K562 (cell line): Measurements from ENCODE around the gene ECT2L. TPM values are rescaled to one million over a fixed set of nuclear protein-coding genes. Genes with fewer than 3 reads are reported as not detected.

ENCODE experiments used
- E2F8 ChIP-seq: fragments of 450-650 bp; IDR thresholded peaks from 2 replicates; pipeline ENCODE4 v1.7.1; 2018; ENCODE audit warnings: mild to moderate bottlenecking, low read depth; ENCODE audit not compliant: partially characterized antibody
- FOS ChIP-seq: IDR thresholded peaks from 3 replicates; pipeline ENCODE4 v1.6.1; 2011; ENCODE audit not compliant: insufficient read length; ENCODE audit errors: extremely low read depth
- HCFC1 ChIP-seq: IDR thresholded peaks from 2 replicates; pipeline ENCODE4 v1.6.1; 2012; ENCODE audit warnings: low read depth, low read length, improper control_type of control experiment
- NCOA2 ChIP-seq, 2 experiments: fragments of 450-650 bp; IDR thresholded peaks; 2 replicates each; pipeline ENCODE4 v1.6.1; 2018; ENCODE audit warnings: mild to moderate bottlenecking in 2 of 2, moderate library complexity in 1 of 2; ENCODE audit not compliant: partially characterized antibody in 2 of 2
- NFRKB ChIP-seq: fragments of 450-650 bp; IDR thresholded peaks from 2 replicates; pipeline ENCODE4 v1.6.1; 2016; ENCODE audit warnings: low read depth
- PHF8 ChIP-seq: fragments of 200-600 bp; sonication (generic); IDR thresholded peaks from 2 replicates; pipeline ENCODE4 v1.6.1; 2012; ENCODE audit warnings: mixed run types, mild to moderate bottlenecking, inconsistent platforms, low read length, moderate library complexity, borderline replicate concordance
- POU5F1 ChIP-seq: fragments of 150-350 bp; IDR thresholded peaks from 2 replicates; pipeline ENCODE4 v1.6.1; 2014; ENCODE audit warnings: borderline replicate concordance, low read length, low read depth, mild to moderate bottlenecking; ENCODE audit not compliant: partially characterized antibody
- RBFOX2 ChIP-seq: fragments of 200-400 bp; formaldehyde crosslinking; IDR thresholded peaks from 2 replicates; pipeline ENCODE4 v1.6.1; 2017; ENCODE audit warnings: low read depth, mild to moderate bottlenecking, low read length, moderate library complexity
- SMAD1 ChIP-seq: fragments of 150-350 bp; IDR thresholded peaks from 2 replicates; pipeline ENCODE4 v1.6.1; 2014; ENCODE audit warnings: low read length, low read depth; ENCODE audit not compliant: partially characterized antibody
- STAT6 ChIP-seq: sonication (generic); formaldehyde crosslinking; IDR thresholded peaks from 2 replicates; pipeline ENCODE4 v1.8.1; 2023; ENCODE audit warnings: mild to moderate bottlenecking, missing genetic modification reagents
- YY1 ChIP-seq, 3 experiments: IDR thresholded peaks; 2 replicates each; pipeline ENCODE4 v1.6.1; 2011; ENCODE audit warnings: low read length in 2 of 3, mild to moderate bottlenecking in 2 of 3, moderate library complexity in 2 of 3, borderline replicate concordance in 1 of 3, control low read depth in 1 of 3, low read depth in 1 of 3; ENCODE audit not compliant: insufficient read depth in 3 of 3, insufficient replicate concordance in 2 of 3, control insufficient read depth in 1 of 3, insufficient read length in 1 of 3; ENCODE audit errors: extremely low read depth in 1 of 3
- ZBTB7A ChIP-seq: IDR thresholded peaks from 2 replicates; pipeline ENCODE4 v1.6.1; 2011; ENCODE audit warnings: low read depth, mild to moderate bottlenecking, low read length, moderate library complexity, borderline replicate concordance; ENCODE audit not compliant: control insufficient read depth
- ZNF175 ChIP-seq: fragments of 200-800 bp; sonication (Bioruptor generic); IDR thresholded peaks from 2 replicates; pipeline ENCODE4 v1.6.1; 2016; ENCODE audit warnings: low read depth, mild to moderate bottlenecking, missing genetic modification characterization, missing compliant biosample characterization
- ZNF217 ChIP-seq: sonication (generic); formaldehyde crosslinking; IDR thresholded peaks from 2 replicates; pipeline ENCODE4 v1.8.0; 2022; ENCODE audit warnings: mild to moderate bottlenecking, missing genetic modification reagents
- ZNF384 ChIP-seq: IDR thresholded peaks from 2 replicates; pipeline ENCODE4 v1.6.1; 2012; ENCODE audit warnings: low read depth, low read length, improper control_type of control experiment
- polyA plus RNA-seq, 8 experiments: library from polyadenylated mRNA; depleted of rRNA in 4 of 8; stranded (reverse) in 5 of 8; unstranded in 3 of 8; fragments of >200 nt; fragmentation: Nextera tagmentation in 2 of 8; fragmentation: Illumina TruSeq in 1 of 8; extraction: Ambion mirVana in 2 of 8; extraction: Trizol in 1 of 8; gene quantifications; 2 replicates each; pipeline versions ENCODE4 v1.2.1 to v1.2.3, GENCODE V29; 2011 to 2014; ENCODE audit warnings: inconsistent platforms in 1 of 8, missing spikeins in 1 of 8
- total RNA-seq, 7 experiments: library from RNA; depleted of rRNA in 6 of 7; stranded (reverse); fragments of >200 nt in 6 of 7; fragmentation: Illumina TruSeq in 2 of 7; extraction: Trizol in 2 of 7; gene quantifications; 2 replicates each; pipeline versions ENCODE4 v1.2.1 to v1.2.3, GENCODE V29; 2011 to 2021; ENCODE audit warnings: low replicate concordance in 1 of 7
- TF ChIP-seq, protein P1 (sequence below), 2 experiments: fragments of 250-450 bp in 1 of 2; fragments of 450-650 bp in 1 of 2; sonication (Bioruptor Pico) in 1 of 2; IDR thresholded peaks; 2 replicates each; pipeline versions ENCODE4 v1.6.1 to v1.8.0; 2016 to 2021; ENCODE audit warnings: mild to moderate bottlenecking in 2 of 2, moderate library complexity in 2 of 2, missing compliant biosample characterization in 1 of 2, missing genetic modification characterization in 1 of 2
- TF ChIP-seq, protein P2 (sequence below): fragments of 450-650 bp; IDR thresholded peaks from 2 replicates; pipeline ENCODE4 v1.6.1; 2014; ENCODE audit warnings: low read depth, mild to moderate bottlenecking, moderate library complexity, borderline replicate concordance

Gene ECT2L
- total and polyA plus RNA-seq, 9 of the 15 experiments (the other 6 are each of a cell fraction or from before 2014, with no cell fraction given): 0.03 to 0.04 TPM; not detected in 7

DNA sequence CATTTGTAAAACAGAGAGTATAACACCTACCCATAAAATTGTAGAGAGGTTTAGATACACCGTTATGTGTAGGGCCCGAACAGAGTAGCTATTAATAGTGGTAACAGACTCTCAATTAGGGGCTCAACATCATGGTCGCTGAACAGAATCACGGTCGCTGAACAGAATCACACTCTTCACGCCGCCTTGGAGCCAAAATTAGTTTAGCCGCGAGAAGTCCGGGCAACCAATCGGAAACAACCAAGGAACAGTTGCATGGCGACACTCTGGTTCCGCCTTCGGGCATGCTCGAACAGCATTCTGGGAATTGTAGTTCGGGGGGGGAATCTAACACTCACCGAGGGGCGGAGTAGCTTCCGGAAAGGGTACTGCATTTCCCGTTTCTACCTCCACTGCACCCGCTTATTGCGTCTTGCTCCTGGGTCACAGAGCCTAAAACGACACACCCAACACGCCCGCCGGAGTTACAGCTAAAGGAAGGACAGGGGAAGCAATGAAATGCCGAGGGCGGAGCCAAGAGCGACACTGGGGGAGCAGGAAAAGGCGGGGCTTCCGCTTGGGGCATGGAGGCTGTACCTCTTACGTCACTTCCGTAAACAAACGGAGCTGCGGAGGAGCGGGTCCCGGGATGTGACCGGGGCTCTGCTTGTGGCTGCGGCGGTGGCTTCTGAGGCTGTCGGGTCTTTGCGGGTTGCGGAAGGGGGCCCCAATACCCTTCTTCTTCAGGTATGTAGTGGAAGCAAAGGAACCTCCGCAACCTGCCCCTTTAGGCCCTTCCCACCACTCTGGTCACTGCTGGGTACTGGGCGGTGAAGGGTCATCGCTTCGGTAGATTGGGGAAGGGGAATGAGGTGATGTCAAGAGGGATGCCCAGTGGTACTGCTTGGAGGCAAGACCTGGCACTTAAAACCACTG is 22.5 kb upstream of the ECT2L start, which contains the start of gene CCDC28A (continued):
- TF ChIP-seq, protein P1, sequence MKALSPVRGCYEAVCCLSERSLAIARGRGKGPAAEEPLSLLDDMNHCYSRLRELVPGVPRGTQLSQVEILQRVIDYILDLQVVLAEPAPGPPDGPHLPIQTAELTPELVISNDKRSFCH (CRISPR knock-in tag; IDR thresholded peaks at IDR 0.05): no peak
- TF ChIP-seq, protein P1 (tag; IDR thresholded peaks at IDR 0.05): no peak
- TF ChIP-seq STAT6 (CRISPR knock-in tag) (0 out of 2 replicates have a peak, but pooled peaks have one; percentile 33), POU5F1 (no peak), HCFC1 (peak; percentile 93), YY1 (IDR thresholded peaks at IDR 0.05; ENCODE audit: borderline replicate concordance in 1 of 3, control insufficient read depth in 1 of 3, extremely low read depth in 1 of 3, insufficient read depth in 3 of 3, insufficient read length in 1 of 3, insufficient replicate concordance in 2 of 3, low read depth in 1 of 3, low read length in 2 of 3) (peak in 2 of 3 experiments; percentile 23 to 56), ZNF175 (0 out of 2 replicates have a peak, but pooled peaks have one; percentile 4), NCOA2 (IDR thresholded peaks at IDR 0.05; ENCODE audit: partially characterized antibody in 2 of 2) (no peak), RBFOX2 (peak; percentile 82), ZNF384 (no peak), SMAD1 (peak; percentile 54), ZBTB7A (no peak), NFRKB (no peak), E2F8 (peak; percentile 76), FOS (peak; percentile 31), ZNF217 (CRISPR knock-in tag) (no peak), PHF8 (peak; percentile 86)
- TF ChIP-seq, protein P2, sequence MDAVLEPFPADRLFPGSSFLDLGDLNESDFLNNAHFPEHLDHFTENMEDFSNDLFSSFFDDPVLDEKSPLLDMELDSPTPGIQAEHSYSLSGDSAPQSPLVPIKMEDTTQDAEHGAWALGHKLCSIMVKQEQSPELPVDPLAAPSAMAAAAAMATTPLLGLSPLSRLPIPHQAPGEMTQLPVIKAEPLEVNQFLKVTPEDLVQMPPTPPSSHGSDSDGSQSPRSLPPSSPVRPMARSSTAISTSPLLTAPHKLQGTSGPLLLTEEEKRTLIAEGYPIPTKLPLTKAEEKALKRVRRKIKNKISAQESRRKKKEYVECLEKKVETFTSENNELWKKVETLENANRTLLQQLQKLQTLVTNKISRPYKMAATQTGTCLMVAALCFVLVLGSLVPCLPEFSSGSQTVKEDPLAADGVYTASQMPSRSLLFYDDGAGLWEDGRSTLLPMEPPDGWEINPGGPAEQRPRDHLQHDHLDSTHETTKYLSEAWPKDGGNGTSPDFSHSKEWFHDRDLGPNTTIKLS: peak; percentile 91
